B cell (primary cell): ENCODE results near the gene GNL3. TPM values are rescaled to one million over a fixed set of nuclear protein-coding genes. Genes with fewer than 3 reads are reported as not detected.

Experiments used
- ATAC-seq: fragments of 200-7000 bp; cut with Tn5 transposase; one replicate; pipeline ENCODE4 v1.10.0; 2021; ENCODE audit warnings: low read depth, mild to moderate bottlenecking, moderate number of reproducible peaks, moderate library complexity
- CTCF ChIA-PET: fragments of 350-600 bp; sonication (Branson Sonifier 250); formaldehyde crosslinking; loops from one replicate; lab custom pipeline; 2021; ENCODE audit warnings: antibody characterized with exemption, inconsistent platforms; lab: Charles Lee
- POLR2A ChIA-PET: fragments of 350-600 bp; sonication (Branson Sonifier 250); formaldehyde crosslinking; loops from one replicate; lab custom pipeline; 2021; ENCODE audit warnings: antibody characterized with exemption; lab: Charles Lee
- DNase-seq: peaks from one replicate; pipeline ENCODE4 v3.0.0; 2013
- H2AFZ ChIP-seq: 2 replicates; pipeline ENCODE4 v1.6.1; 2012; ENCODE audit warnings: mild to moderate bottlenecking, low read depth, low read length; ENCODE audit not compliant: insufficient read depth, poor library complexity, severe bottlenecking
- H3K27ac ChIP-seq, 2 donors: 1 replicate in 1 of 2; 2 replicates in 1 of 2; pipeline ENCODE4 v1.5.1; 2012 to 2013; ENCODE audit warnings: low read length in 2 of 2, mild to moderate bottlenecking in 2 of 2, moderate library complexity in 1 of 2
- H3K27me3 ChIP-seq, 4 experiments: fragments of 200-600 bp in 1 of 4; sonication (generic) in 1 of 4; replicated peaks in 1 of 4; 1 replicate in 2 of 4; 2 replicates in 2 of 4; pipeline versions ENCODE4 v1.6.1 to v1.7.0; 2013 to 2016; ENCODE audit warnings: low read length in 3 of 4, mild to moderate bottlenecking in 2 of 4, mixed read lengths in 1 of 4, moderate library complexity in 1 of 4; ENCODE audit not compliant: insufficient read depth in 4 of 4, control insufficient read depth in 3 of 4; ENCODE audit errors: control extremely low read depth in 1 of 4
- H3K36me3 ChIP-seq, 2 experiments: replicated peaks in 1 of 2; 1 replicate in 1 of 2; 2 replicates in 1 of 2; pipeline versions ENCODE4 v1.6.1 to v1.7.1; 2013; ENCODE audit warnings: low read length in 1 of 2; ENCODE audit not compliant: insufficient read depth in 2 of 2, control insufficient read depth in 1 of 2; ENCODE audit errors: control extremely low read depth in 1 of 2, extremely low read depth in 1 of 2
- H3K4me1 ChIP-seq, 2 donors: fragments of 200-600 bp in 1 of 2; sonication (generic) in 1 of 2; 1 replicate in 1 of 2; 2 replicates in 1 of 2; pipeline versions ENCODE4 v1.5.1 to v1.6.1; 2013 to 2017; ENCODE audit warnings: low read length in 2 of 2; ENCODE audit not compliant: control insufficient read depth in 2 of 2, insufficient read depth in 2 of 2
- H3K4me2 ChIP-seq: replicated peaks from 2 replicates; pipeline ENCODE3; 2012; ENCODE audit warnings: mild to moderate bottlenecking, low read depth, low read length; ENCODE audit not compliant: poor library complexity, severe bottlenecking
- H3K4me3 ChIP-seq, 5 experiments: fragments of 200-600 bp in 1 of 5; sonication (generic) in 1 of 5; 1 replicate in 3 of 5; 2 replicates in 2 of 5; pipeline versions ENCODE4 v1.5.1 to v1.7.0; 2011 to 2016; ENCODE audit warnings: low read length in 4 of 5, mild to moderate bottlenecking in 4 of 5, low read depth in 2 of 5, control low read depth in 1 of 5, moderate library complexity in 1 of 5; ENCODE audit not compliant: insufficient read depth in 1 of 5; ENCODE audit errors: control extremely low read depth in 1 of 5, extremely low read depth in 1 of 5
- H3K79me2 ChIP-seq: fragments of 200-600 bp; sonication (generic); one replicate; pipeline ENCODE4 v1.6.0; 2016; ENCODE audit warnings: low read length; ENCODE audit not compliant: control insufficient read depth, insufficient read depth
- H3K9ac ChIP-seq: fragments of 200-600 bp; sonication (generic); 2 replicates; pipeline ENCODE4 v1.6.1; 2017; ENCODE audit warnings: mild to moderate bottlenecking, low read length, moderate library complexity
- H3K9me3 ChIP-seq, 3 donors: one replicate each; pipeline versions ENCODE4 v1.6.1 to v1.7.1; 2013; ENCODE audit warnings: low read length in 2 of 3; ENCODE audit not compliant: control insufficient read depth in 2 of 3, insufficient read depth in 1 of 3; ENCODE audit errors: control extremely low read depth in 1 of 3
- H4K20me1 ChIP-seq: 2 replicates; pipeline ENCODE4 v1.6.0; 2012; ENCODE audit warnings: mild to moderate bottlenecking, low read length; ENCODE audit not compliant: insufficient read depth, control insufficient read depth, poor library complexity, severe bottlenecking
- H3K27ac Mint-ChIP-seq: one replicate; pipeline ENCODE4 v1.8.0; 2021; ENCODE audit warnings: mixed read lengths
- H3K27me3 Mint-ChIP-seq: one replicate; pipeline ENCODE4 v1.8.0; 2021; ENCODE audit warnings: mixed read lengths
- H3K4me1 Mint-ChIP-seq: one replicate; pipeline ENCODE4 v1.8.0; 2021; ENCODE audit warnings: mixed read lengths
- H3K4me3 Mint-ChIP-seq: one replicate; pipeline ENCODE4 v1.8.0; 2021; ENCODE audit warnings: mixed read lengths
- H3K9me3 Mint-ChIP-seq: one replicate; pipeline ENCODE4 v1.8.0; 2022; ENCODE audit warnings: mixed read lengths; ENCODE audit not compliant: insufficient read depth
- CTCF ChIP-seq: fragments of 200-600 bp; IDR thresholded peaks from one replicate; pipeline ENCODE4 v1.8.0; 2022; ENCODE audit warnings: antibody characterized with exemption, mild to moderate bottlenecking
- EZH2 ChIP-seq: IDR thresholded peaks from 2 replicates; pipeline ENCODE4 v1.6.1; 2012; ENCODE audit warnings: borderline replicate concordance, low read depth, mild to moderate bottlenecking, moderate library complexity, low read length; ENCODE audit not compliant: insufficient read depth, poor library complexity, severe bottlenecking
- WGBS: methylation state at CpG from one replicate; pipeline ENCODE4 v1.1.5; 2013; ENCODE audit warnings: missing lambda C conversion rate; ENCODE audit not compliant: insufficient coverage; 5-methylcytosine and 5-hydroxymethylcytosine counted together
- intact Hi-C: fragments of 100-400 bp; cut with micrococcal nuclease; formaldehyde crosslinking; loops from one replicate; pipeline ENCODE4 v1.10.0; 2022
- polyA plus RNA-seq: library from polyadenylated mRNA; depleted of rRNA; stranded (reverse); fragments of >200 nt; gene quantifications from 2 replicates; pipeline ENCODE4 v1.2.3, GENCODE V29; 2012
- total RNA-seq, 2 donors: library from RNA; stranded (reverse); fragments of 120-200 nt in 1 of 2; gene quantifications; 1 replicate in 1 of 2; 2 replicates in 1 of 2; pipeline versions ENCODE4 v1.2.3 to v1.2.4, GENCODE V29; 2013 to 2022

The GNL3 gene
- total and polyA plus RNA-seq, 2 donors (not counting 1 experiment from before 2014, with no cell fraction given), result 32.6 to 68.5 TPM

DNA sequence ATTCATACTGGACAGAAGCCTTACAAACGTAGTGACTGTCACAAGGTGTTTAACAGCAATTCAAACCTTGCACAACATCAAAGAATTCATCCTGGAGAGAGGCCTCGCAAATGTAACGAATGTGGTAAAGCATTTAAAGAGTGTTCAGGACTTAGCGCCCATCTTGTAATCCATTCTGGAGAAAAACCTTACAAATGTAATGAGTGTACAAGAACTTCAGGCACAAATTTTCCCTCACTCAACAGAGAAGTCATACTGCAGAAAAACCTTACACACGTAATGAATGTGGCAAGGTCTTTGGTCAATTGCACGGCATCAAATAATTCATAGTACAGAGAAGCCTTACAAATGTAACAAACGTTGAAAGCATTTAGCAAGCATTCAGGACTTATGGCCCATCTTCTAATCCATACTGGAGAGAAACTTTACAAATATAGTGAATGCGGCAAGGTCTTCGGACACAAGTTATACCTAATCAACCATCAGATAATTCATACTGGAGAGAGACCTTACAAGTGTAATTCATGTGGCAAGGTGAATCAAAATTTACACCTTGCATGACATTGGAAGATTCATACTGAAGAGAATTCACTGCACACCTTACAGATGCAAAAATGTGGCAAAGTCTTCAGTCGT is 47.5 kb downstream of the GNL3 start:
- Histone ChIP-seq H3K4me2 (no peak overlapping the region), H3K4me3 (no peak overlapping the region), H3K27ac (no peak overlapping the region), H3K27me3 (no peaks in the 10 kb centered on the region), H3K36me3 (peaks cover 9 to 30% of the 10 kb centered on the region in 2 experiments), H3K79me2 (no peaks in the 10 kb centered on the region), H2AFZ (no peak overlapping the region), H3K9ac (no peak overlapping the region), H4K20me1 (no peaks in the 10 kb centered on the region), H3K9me3 (peaks cover 1 to 14% (median 6%) of the 10 kb centered on the region in 3 donors), H3K4me1 (no peaks in the 10 kb centered on the region)
- CTCF ChIA-PET, result no interaction called here
- POLR2A ChIA-PET, result no interaction called here
- TF ChIP-seq CTCF (no peak), EZH2 (no peak)
- Mint-ChIP-seq H3K27me3 (no peaks in the 10 kb centered on the region), H3K9me3 (peaks cover 11% of the 10 kb centered on the region), H3K4me1 (peaks cover 4% of the 10 kb centered on the region), H3K4me3 (no peak overlapping the region), H3K27ac (no peak overlapping the region)
- DNase-seq (no peak), ATAC-seq (no peak)
- intact Hi-C loops, result no loop called here
- WGBS, result 92% methylated on average over 4 of the region's 10 CpGs

GRCh38 chr3:52739730-52740129 is 53.9 kb downstream of the GNL3 start:
- Histone ChIP-seq H3K4me1 (no peaks in the 10 kb centered on the region), H3K27ac (no peak overlapping the region), H3K27me3 (no peaks in the 10 kb centered on the region), H3K4me2 (no peak overlapping the region), H3K36me3 (peaks cover 10 to 30% of the 10 kb centered on the region in 2 experiments), H3K79me2 (no peaks in the 10 kb centered on the region), H3K9me3 (no peaks in the 10 kb centered on the region), H4K20me1 (no peaks in the 10 kb centered on the region), H3K9ac (no peak overlapping the region), H2AFZ (no peak overlapping the region), H3K4me3 (no peak overlapping the region)
- no peaks in the 10 kb centered on the region for H3K27me3 Mint-ChIP-seq
- CTCF ChIA-PET, result interaction anchor here (0.9 to 1.1 kb wide), 2 partner anchors 29 to 334 kb away, joined by 3 read pairs; no protein-coding TSS in a partner anchor
- intact Hi-C loops, result no loop called here
- POLR2A ChIA-PET, result no interaction called here
- TF ChIP-seq CTCF (no peak), EZH2 (no peak)
- no peaks in the 10 kb centered on the region for H3K4me1 Mint-ChIP-seq
- 83% methylated on average over 1 of the region's 1 CpG for WGBS
- DNase-seq, result no peak
- H3K4me3 Mint-ChIP-seq, result no peak overlapping the region
- H3K27ac Mint-ChIP-seq, result no peak overlapping the region
- ATAC-seq, result no peak
- no peaks in the 10 kb centered on the region for H3K9me3 Mint-ChIP-seq
